ENCODE results near the gene FIG4.

DNA sequence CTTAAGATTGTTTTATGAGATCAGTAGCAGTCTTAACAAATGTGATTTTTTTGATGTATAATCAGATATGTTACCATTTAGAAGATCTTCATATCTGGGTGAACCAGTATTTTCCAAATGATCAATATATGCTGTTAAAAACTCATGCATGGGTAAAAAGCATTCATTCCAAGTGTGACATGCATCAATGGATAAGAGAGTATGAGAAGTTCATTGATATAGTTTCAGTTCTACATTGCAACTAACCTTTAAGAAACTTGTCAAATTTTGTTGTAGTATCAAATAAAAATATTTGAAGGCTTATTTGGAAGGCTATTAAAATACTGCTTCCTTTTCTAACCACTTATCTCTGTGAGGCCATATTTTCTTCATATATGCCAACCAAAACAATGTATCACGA lies 117.7 kb downstream of the FIG4 start:
- TF ChIP-seq EP300 (IDR thresholded peaks at IDR 0.05) = no peak
- TF ChIP-seq, protein P1, sequence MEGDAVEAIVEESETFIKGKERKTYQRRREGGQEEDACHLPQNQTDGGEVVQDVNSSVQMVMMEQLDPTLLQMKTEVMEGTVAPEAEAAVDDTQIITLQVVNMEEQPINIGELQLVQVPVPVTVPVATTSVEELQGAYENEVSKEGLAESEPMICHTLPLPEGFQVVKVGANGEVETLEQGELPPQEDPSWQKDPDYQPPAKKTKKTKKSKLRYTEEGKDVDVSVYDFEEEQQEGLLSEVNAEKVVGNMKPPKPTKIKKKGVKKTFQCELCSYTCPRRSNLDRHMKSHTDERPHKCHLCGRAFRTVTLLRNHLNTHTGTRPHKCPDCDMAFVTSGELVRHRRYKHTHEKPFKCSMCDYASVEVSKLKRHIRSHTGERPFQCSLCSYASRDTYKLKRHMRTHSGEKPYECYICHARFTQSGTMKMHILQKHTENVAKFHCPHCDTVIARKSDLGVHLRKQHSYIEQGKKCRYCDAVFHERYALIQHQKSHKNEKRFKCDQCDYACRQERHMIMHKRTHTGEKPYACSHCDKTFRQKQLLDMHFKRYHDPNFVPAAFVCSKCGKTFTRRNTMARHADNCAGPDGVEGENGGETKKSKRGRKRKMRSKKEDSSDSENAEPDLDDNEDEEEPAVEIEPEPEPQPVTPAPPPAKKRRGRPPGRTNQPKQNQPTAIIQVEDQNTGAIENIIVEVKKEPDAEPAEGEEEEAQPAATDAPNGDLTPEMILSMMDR (IDR thresholded peaks at IDR 0.05) = no peak
- TF ChIP-seq POLR2A (IDR thresholded peaks at IDR 0.05) = no peak
